Stimulated activated CD8-positive, alpha-beta memory T cell treated with anti-CD3 and anti-CD28 coated beads, Interleukin-2, amount 100 ng/mL, for 1 hour (primary cell): ENCODE results near the gene FAM209B.
"Not testable (repeated sequence)": the region's sequence is repeated elsewhere in the genome, so short reads cannot be mapped to it uniquely, and the experiment has no call there.

Source experiments
- DNase-seq, 2 donors: peaks; one replicate each; pipeline ENCODE4 v3.0.0-alpha.2; 2020; ENCODE audit warnings: low read depth in 2 of 2

Gene FAM209B

DNA sequence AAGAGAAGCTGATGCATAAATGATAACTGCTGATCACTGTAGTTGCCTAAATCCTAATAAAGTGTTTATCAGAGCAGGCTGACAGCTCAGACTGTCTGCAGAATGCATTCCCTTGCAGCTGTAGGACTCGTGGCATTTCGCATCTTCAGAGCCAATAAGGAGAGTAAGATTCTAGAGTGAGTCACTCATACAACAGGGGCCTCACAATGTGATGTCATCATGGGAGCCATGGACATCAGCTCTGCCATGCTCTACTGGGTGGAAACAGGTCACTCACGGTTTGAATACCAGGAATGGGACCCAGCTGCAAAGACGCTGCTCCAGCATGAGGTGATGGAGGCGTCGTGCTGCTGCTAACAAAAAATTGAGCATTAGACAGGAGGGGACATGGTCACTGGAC is 7.4 kb downstream of the FAM209B start:
- no peak for DNase-seq

- DNase-seq, result no peak
These were observed 9.5 kb downstream of the FAM209B start for GRCh38 chr20:56542489-56543030.

- no peak for DNase-seq
These were observed 18.5 kb downstream of the FAM209B start for GRCh38 chr20:56551571-56551970.

- no peak for DNase-seq
These were observed 20.0 kb downstream of the FAM209B start for GRCh38 chr20:56552911-56553629.

DNA sequence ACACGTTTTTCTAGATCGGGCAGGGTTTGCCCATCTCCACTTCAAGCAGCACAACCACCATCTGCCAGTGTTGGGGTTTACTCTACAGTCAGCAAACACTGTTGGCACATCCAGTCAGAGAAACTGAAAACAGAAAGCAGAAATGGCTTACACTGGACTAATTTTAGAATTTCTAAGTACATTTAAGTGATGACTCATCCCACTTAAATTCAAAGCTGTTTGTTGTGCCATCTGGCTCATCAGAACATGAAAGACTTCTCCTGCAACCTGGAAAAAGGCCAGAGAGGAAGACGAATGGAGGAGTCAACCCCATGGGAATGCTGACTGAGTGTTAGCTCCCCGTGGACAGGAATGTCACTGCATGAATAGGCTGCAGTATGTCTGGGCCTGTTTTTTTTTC is 21.8 kb downstream of the FAM209B start:
- no peak for DNase-seq

DNA sequence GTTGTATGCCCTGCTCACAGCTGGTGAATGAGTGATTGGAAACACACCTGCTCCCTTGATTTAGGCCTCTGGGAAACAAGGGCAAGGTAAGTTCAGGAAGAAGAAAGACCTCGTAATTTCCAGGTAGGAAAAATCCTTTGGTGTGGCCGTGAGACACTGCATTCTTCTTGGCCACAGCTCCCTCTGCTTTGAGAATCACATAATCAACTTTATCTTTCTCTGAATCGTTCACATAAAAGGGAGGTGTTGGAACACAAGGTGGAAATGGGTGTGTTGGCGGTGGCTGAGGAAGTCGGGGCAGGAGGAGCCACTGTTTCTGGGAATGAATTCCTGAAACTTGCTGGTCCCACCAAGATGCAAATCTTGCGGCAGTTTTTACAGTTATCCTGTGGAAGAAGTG is 25.9 kb downstream of the FAM209B start:
- no peak for DNase-seq

DNA sequence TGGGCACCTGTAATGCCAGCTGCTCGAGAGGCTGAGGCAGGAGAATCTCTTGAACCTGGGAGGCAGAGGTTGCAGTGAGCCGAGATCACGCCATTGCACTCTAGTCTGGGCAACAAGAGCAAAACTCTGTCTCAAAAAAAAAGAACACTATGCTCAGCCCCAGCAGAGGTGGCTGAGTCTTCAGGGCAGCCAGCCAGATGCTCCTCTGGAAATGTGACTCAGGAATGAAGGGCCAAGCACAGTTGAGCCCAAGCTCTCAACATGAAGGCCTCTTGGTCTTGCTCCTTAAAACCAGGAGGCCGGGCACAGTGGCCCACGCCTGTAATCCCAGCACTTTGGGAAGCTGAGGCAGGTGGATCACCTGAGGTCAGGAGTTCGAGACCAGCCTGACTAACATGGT is 31.5 kb downstream of the FAM209B start:
- not testable (repeated sequence) for DNase-seq

GRCh38 chr20:56565511-56565910 is 32.5 kb downstream of the FAM209B start:
- DNase-seq, result no peak

- no peak for DNase-seq
These were observed 33.6 kb downstream of the FAM209B start for GRCh38 chr20:56566621-56567020.

GRCh38 chr20:56570832-56571231 is 37.8 kb downstream of the FAM209B start:
- no peak for DNase-seq

GRCh38 chr20:56572172-56572571 is 39.1 kb downstream of the FAM209B start:
- DNase-seq, result no peak

GRCh38 chr20:56573986-56574385 is 40.9 kb downstream of the FAM209B start:
- DNase-seq, result no peak

GRCh38 chr20:56574531-56575142 is 41.6 kb downstream of the FAM209B start:
- DNase-seq, result no peak

DNA sequence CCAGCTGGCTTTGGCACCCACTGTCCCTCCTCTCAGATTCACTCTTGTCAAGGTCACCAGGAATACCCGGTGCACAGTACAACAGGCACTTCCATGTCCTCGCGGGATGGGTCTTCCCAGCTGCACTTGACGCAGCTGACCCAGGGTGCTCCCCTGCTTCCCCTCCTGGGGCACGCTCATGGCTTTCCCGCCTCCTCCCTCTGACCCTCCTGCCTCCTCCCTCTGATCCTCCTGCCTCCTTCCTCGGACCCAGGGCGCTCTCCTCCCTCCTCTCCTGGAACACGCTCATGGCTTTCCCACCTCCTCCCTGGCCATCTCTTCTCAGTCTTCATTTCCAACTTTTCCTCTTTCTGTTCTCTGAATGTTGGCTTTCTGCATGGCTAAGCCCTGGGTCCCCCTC is 42.1 kb downstream of the FAM209B start:
- DNase-seq, result no peak

DNA sequence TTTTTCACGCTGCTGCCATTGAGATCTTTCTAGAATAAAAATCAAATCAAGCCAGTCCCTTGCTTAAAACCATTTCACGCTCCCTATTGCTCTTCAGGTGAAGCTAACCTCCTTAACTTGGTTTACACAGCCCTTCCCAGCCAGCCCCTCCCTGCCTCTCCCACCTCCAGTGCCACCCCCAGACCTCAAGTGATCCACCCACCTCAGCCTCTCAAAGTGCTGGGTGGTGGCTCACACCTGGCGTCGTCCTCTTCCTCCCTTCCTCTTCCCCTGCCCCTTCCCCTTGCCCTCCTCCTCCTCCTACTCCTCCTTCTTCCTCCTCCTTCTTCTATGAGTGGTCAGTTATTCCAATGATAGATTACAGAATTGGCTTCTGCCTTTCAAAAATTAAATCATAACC is 42.9 kb downstream of the FAM209B start:
- DNase-seq, result no peak

DNA sequence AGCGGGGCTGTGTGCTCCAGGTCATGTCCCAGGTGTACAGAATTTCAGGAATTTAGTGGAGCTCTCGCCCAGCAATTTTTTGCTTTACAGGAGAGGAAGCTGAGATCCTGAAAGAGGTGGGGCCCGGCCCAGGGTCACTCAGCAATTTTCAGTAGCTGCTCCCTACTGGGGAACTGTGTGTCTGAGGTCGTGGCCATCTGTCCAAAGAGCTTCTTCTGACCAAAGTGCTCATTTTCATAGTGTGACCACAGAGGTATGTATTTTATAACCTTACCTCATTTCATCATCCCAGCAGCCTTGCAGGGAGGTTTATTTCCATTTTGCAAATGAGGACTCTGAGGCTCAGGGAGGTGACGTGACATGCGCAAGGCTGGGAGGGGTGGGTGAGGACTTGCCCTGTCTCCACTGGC is 46.3 kb downstream of the FAM209B start:
- DNase-seq, result no peak

GRCh38 chr20:56580226-56580625 is 47.2 kb downstream of the FAM209B start:
- no peak for DNase-seq

- no peak for DNase-seq
These were observed 48.7 kb downstream of the FAM209B start for GRCh38 chr20:56581701-56582100.

DNA sequence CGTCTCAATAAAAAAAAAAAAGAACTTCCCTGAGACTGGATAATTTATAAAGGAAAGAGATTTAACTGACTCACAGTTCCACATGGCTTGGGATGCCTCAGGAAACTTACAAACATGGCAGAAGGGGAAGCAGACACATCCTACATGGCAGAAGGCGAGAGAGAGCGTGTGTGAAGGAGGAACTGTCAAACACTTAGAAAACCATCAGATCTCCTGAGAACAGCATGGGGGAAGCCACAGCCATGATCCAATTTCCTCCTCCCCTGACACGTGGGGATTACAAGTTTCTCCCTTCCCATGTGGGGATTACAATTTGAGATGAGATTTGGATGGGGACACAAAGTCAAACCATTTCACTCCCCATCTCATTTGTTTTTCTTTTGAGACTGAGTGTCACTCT is 49.5 kb downstream of the FAM209B start:
- DNase-seq, result no peak

DNA sequence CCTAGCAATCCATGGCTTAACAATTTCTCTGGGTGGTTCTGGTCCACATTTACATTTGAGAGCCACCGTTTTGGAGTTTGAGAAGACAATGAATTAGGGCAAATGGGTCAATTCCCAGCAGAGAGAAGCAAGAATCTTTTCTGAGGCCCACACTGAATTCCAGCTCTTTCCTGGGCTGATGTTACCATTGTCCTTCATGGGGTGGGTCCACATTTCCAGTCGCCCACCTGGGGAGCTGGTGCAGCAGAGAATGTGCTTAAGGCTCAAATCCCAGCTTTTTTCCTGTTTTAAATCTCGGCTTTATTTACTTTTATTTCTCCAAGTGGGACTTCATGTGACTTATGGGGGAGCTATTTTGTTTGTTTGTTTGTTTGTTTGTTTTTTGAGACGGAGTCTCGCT is 51.9 kb downstream of the FAM209B start:
- DNase-seq, result no peak
